Measurements from ENCODE around the gene PERM1. TPM values are rescaled to one million over a fixed set of nuclear protein-coding genes. Genes with fewer than 3 reads are reported as not detected.

The PERM1 gene
- total RNA-seq, 2 experiments from 2014 or later, result not detected

GRCh38 chr1:971751-972506, 10.0 kb downstream of the PERM1 start:
- Histone ChIP-seq H3K27ac (ENCODE audit: low read depth, low read length, poor library complexity, severe bottlenecking) (no peak overlapping the region), H4K20me1 (ENCODE audit: insufficient read depth, low read length) (no peaks in the 10 kb centered on the region; the same call in 1 of the 2 replicates), H3K4me1 (ENCODE audit: insufficient read depth, low read length, poor library complexity, severe bottlenecking) (no peaks in the 10 kb centered on the region), H3K36me3 (ENCODE audit: insufficient read depth, low read length) (no peaks in the 10 kb centered on the region), H3K79me2 (ENCODE audit: insufficient read depth, low read depth, low read length) (no peaks in the 10 kb centered on the region), H2AFZ (ENCODE audit: low read length) (no peak overlapping the region), H3K4me3 (ENCODE audit: low read depth, low read length, poor library complexity, severe bottlenecking) (no peak overlapping the region), H3K9me3 (ENCODE audit: low read length) (no peaks in the 10 kb centered on the region), H3K9me2 (ENCODE audit: insufficient read depth, low read length) (no peaks in the 10 kb centered on the region), H3K4me2 (ENCODE audit: low read length) (no peak overlapping the region)
- ChIA-PET POLR2A (no interaction called here), CTCF (ENCODE audit: unreplicated experiment) (no interaction called here)
- intact Hi-C loops (cut with micrococcal nuclease; ENCODE audit: unreplicated experiment), result no loop called here
- DNase-seq (ENCODE audit: low spot score), result no peak
- no TSS peak for BruUV-seq (replicated peaks)
- TF ChIP-seq EZH2phosphoT487 (IDR thresholded peaks at IDR 0.05; ENCODE audit: borderline replicate concordance, low read depth, low read length) (no peak), CTCF (conservative IDR thresholded peaks at IDR 0.05; ENCODE audit: low read length) (no peak)

GRCh38 chr1:970973-971730, 10.7 kb downstream of the PERM1 start:
- CTCF ChIA-PET (ENCODE audit: unreplicated experiment), result no interaction called here
- POLR2A ChIA-PET, result no interaction called here
- TF ChIP-seq EZH2phosphoT487 (IDR thresholded peaks at IDR 0.05; ENCODE audit: borderline replicate concordance, low read depth, low read length) (no peak), CTCF (conservative IDR thresholded peaks at IDR 0.05; ENCODE audit: low read length) (no peak)
- BruUV-seq (replicated peaks), result no TSS peak
- no peak overlapping the region for H2AFZ ChIP-seq (ENCODE audit: low read length)
- no peak for DNase-seq (ENCODE audit: low spot score)
- H3K79me2 ChIP-seq (ENCODE audit: insufficient read depth, low read depth, low read length), result no peaks in the 10 kb centered on the region
- intact Hi-C loops (cut with micrococcal nuclease; ENCODE audit: unreplicated experiment), result no loop called here
- H3K4me2 ChIP-seq (ENCODE audit: low read length), result no peak overlapping the region
- H3K4me3 ChIP-seq (ENCODE audit: low read depth, low read length, poor library complexity, severe bottlenecking), result no peak overlapping the region
- no peaks in the 10 kb centered on the region for H3K4me1 ChIP-seq (ENCODE audit: insufficient read depth, low read length, poor library complexity, severe bottlenecking)
- no peaks in the 10 kb centered on the region; the same call in 1 of the 2 replicates for H4K20me1 ChIP-seq (ENCODE audit: insufficient read depth, low read length)
- H3K9me2 ChIP-seq (ENCODE audit: insufficient read depth, low read length), result no peaks in the 10 kb centered on the region
- H3K36me3 ChIP-seq (ENCODE audit: insufficient read depth, low read length), result no peaks in the 10 kb centered on the region
- no peaks in the 10 kb centered on the region for H3K9me3 ChIP-seq (ENCODE audit: low read length)
- no peak overlapping the region for H3K27ac ChIP-seq (ENCODE audit: low read depth, low read length, poor library complexity, severe bottlenecking)
